Mucosa of descending colon (tissue), 3 donors: ENCODE measurements around the gene KNCN. TPM values are rescaled to one million over a fixed set of nuclear protein-coding genes. Genes with fewer than 3 reads are reported as not detected.

Experiments used
- ATAC-seq: fragments of 200-7000 bp; cut with Tn5 transposase; one replicate; pipeline ENCODE4 v1.9.1; 2020; ENCODE audit warnings: mild to moderate bottlenecking, moderate library complexity
- DNase-seq, 3 donors: peaks; one replicate each; pipeline ENCODE4 v3.0.0-alpha.2; 2020
- H3K36me3 ChIP-seq: fragments of 200-600 bp; one replicate; pipeline ENCODE4 v1.8.0; 2021; ENCODE audit warnings: low read depth, mild to moderate bottlenecking
- H3K4me1 ChIP-seq: fragments of 200-600 bp; one replicate; pipeline ENCODE4 v1.8.0; 2021; ENCODE audit warnings: low read depth, mild to moderate bottlenecking
- H3K4me3 ChIP-seq: fragments of 200-600 bp; one replicate; pipeline ENCODE4 v1.8.0; 2021; ENCODE audit warnings: mild to moderate bottlenecking
- H3K9me3 ChIP-seq: fragments of 200-600 bp; one replicate; pipeline ENCODE4 v1.8.0; 2021; ENCODE audit warnings: mild to moderate bottlenecking
- intact Hi-C, 2 donors: fragments of 100-400 bp; cut with DNase I in 1 of 2; cut with micrococcal nuclease in 1 of 2; formaldehyde crosslinking; loops; one replicate each; pipeline versions ENCODE4 v1.11.0 to v1.11.1; 2022; cut with DNase I, micrococcal nuclease
- total RNA-seq, 3 donors: library from RNA; stranded (reverse); fragmentation: NEBNext Ultra II Directional in 2 of 3; extraction: Animal tissue kit (Norgen Biotek cat#: 25700) in 2 of 3; gene quantifications; one replicate each; pipeline versions ENCODE4 v1.2.1 to v1.2.4, GENCODE V29; 2021 to 2023
- TF ChIP-seq, protein P1 (sequence below): fragments of 200-600 bp; IDR thresholded peaks from one replicate; pipeline ENCODE4 v1.8.0; 2022; ENCODE audit warnings: antibody characterized with exemption, mild to moderate bottlenecking
- donor health status: DM: no; HTN: no; CAD: no; lungs with moderate emphysema.
- donor health status: DM: no; HTN: no; CAD: no.
- donor health status: DM: no; HTN: yes; CAD: no.

Gene KNCN
- total RNA-seq, 3 donors from 2014 or later: not detected

GRCh38 chr1:46575778-46576177, 24.3 kb upstream of the KNCN start:
- TF ChIP-seq, protein P1, sequence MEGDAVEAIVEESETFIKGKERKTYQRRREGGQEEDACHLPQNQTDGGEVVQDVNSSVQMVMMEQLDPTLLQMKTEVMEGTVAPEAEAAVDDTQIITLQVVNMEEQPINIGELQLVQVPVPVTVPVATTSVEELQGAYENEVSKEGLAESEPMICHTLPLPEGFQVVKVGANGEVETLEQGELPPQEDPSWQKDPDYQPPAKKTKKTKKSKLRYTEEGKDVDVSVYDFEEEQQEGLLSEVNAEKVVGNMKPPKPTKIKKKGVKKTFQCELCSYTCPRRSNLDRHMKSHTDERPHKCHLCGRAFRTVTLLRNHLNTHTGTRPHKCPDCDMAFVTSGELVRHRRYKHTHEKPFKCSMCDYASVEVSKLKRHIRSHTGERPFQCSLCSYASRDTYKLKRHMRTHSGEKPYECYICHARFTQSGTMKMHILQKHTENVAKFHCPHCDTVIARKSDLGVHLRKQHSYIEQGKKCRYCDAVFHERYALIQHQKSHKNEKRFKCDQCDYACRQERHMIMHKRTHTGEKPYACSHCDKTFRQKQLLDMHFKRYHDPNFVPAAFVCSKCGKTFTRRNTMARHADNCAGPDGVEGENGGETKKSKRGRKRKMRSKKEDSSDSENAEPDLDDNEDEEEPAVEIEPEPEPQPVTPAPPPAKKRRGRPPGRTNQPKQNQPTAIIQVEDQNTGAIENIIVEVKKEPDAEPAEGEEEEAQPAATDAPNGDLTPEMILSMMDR: no peak
- DNase-seq (no peak), ATAC-seq (no peak)
- Histone ChIP-seq H3K4me1 (no peaks in the 10 kb centered on the region), H3K4me3 (no peak overlapping the region), H3K9me3 (no peaks in the 10 kb centered on the region), H3K36me3 (peaks cover 9% of the 10 kb centered on the region)
- intact Hi-C loops: no loop called here

DNA sequence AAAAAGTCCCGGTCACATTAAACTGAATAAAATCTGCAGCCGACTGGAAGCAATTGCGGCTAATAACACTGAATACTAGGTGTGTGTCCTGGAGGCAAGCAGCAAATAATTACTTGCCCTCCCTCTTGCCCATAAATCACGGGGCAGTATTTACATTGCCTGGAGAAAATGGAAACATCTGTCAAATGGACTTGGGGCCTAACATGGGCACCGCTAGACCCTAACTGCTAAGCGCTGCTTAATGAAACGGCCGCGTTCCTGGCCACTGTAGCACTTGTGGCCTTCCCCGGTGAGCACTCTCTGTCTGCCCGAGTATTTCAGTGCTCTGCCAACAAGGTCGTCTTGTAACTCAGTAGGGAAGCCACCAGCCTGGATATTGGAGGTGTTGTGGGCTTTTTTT, 23.9 kb upstream of the KNCN start:
- Histone ChIP-seq H3K4me1 (no peaks in the 10 kb centered on the region), H3K36me3 (peaks cover 9% of the 10 kb centered on the region), H3K4me3 (no peak overlapping the region), H3K9me3 (no peaks in the 10 kb centered on the region)
- no peak for ATAC-seq
- TF ChIP-seq, protein P1: no peak
- intact Hi-C loops: no loop called here
- no peak for DNase-seq

GRCh38 chr1:46571691-46572225, 20.3 kb upstream of the KNCN start:
- no peaks in the 10 kb centered on the region for H3K9me3 ChIP-seq
- no peak for ATAC-seq
- intact Hi-C loops: no loop called here
- DNase-seq: no peak
- no peak overlapping the region for H3K4me3 ChIP-seq
- H3K36me3 ChIP-seq: no peaks in the 10 kb centered on the region
- TF ChIP-seq, protein P1: no peak
- no peaks in the 10 kb centered on the region for H3K4me1 ChIP-seq

DNA sequence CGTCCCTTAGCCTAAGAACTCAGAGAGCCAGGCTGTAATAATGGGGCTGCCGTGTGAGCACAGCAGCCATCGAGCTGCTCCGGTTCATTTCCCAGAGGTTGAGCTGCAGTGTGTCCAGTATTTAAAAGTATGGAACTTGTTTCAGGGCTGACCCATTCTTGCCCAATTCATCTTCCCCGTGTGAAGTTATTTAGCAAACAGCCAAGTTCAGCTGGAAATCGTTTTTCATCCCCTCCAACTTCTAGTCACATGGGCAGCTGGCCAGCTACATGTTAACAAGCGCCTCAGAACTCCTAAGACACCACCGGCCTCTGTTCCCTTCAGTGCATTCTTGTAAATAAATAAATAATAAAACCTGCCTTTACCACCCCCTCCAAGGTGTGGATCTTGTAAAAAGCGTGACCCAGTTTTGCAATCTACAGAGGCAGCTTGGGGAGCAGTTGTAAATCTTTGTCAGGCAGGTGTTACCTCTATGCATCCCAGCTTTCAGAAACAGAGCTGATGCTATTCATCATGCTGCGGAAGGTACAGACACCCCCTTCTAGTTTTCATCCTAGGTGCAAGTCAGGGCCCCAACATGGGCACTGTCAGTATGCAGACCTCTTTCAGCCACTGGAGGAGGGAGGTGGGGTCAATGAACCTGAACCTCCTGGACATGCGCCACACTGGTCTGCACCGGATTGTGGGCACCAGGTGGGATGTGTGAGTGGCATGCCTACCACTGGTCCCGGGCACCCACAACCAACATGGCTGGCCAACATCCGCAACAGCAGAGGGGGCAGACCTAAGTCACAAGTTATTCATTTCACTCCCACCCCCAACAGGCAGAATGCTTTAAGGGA, 18.7 kb upstream of the KNCN start:
- no peaks in the 10 kb centered on the region for H3K36me3 ChIP-seq
- intact Hi-C loops: no loop called here
- no peak overlapping the region for H3K4me3 ChIP-seq
- ATAC-seq: peak; percentile 68
- no peak for DNase-seq
- H3K4me1 ChIP-seq: no peaks in the 10 kb centered on the region
- TF ChIP-seq, protein P1: no peak
- no peaks in the 10 kb centered on the region for H3K9me3 ChIP-seq

DNA sequence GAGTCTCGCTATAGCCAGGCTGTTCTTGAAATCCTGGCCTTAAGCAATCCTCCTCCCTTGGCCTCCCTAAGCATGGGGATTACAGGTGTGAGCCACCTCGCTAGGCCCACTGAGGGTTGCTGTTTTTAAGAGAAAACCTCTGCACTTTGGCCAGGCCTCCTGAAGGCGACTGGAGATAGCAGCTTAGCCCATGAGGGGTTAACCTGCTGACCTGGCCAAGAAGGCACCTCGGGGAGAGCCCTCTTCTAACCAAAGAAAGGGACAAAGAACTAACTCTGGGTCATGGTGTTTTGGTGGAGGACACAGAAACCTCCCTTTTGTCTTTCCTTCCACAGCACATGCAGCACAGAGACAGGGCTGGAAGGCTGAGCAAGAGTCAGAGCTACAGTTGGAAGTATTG, 17.7 kb upstream of the KNCN start:
- TF ChIP-seq, protein P1: no peak
- DNase-seq (no peak), ATAC-seq (no peak)
- H3K36me3 ChIP-seq: no peaks in the 10 kb centered on the region
- intact Hi-C loops: no loop called here
- H3K9me3 ChIP-seq: no peaks in the 10 kb centered on the region
- no peaks in the 10 kb centered on the region for H3K4me1 ChIP-seq
- no peak overlapping the region for H3K4me3 ChIP-seq
